ENCODE measurements around the gene PIGR.

Gene PIGR

DNA sequence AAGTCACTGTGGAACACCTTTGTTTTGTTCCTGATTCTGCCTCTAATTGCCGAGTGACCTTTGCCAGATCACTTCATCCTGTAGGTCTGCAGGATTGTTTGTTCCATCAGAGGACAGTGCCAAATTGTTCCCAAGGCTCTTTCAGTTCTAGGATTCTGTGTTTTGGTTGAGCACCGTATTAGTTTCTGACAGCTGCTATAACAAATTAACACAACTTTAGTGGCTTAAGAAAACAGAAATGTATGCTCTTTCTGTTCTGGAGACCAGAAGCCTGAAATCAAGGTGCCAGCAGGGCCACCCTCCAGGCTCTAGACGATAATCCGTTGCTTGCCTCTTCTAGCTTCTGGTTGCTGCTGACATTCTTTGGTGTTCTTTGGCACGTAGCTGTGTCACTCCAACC, 3.4 kb upstream of the PIGR start:
- H3K4me3 Mint-ChIP-seq, result no peak overlapping the region
- H3K9me3 Mint-ChIP-seq, result peaks cover 0 to 5% of the 10 kb centered on the region in 2 donors
- DNase-seq, result no peak
- no peak for ATAC-seq
- H3K4me1 Mint-ChIP-seq, result peaks cover 11% of the 10 kb centered on the region
- no peak overlapping the region for H3K27ac Mint-ChIP-seq
- H3K27me3 Mint-ChIP-seq, result peaks cover 7% of the 10 kb centered on the region

DNA sequence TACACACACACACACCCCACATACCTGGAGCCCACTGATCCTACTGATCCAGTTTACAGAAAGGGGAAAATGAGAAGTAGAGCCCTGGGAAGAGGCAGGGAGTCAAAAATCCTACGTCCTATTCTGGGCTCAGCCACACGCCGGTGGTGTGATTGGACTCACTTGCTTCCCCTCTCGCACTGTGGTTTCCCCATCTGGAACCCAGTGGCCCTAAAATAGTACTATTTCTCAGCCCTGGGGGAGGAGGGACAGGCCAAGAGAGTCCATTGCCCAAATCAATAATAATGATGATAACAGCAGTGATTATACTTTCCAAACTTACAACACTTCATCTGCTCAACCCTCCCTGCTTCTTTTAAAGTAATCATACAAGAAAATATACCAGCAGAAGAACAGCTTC, 2.9 kb upstream of the PIGR start:
- no peak overlapping the region for H3K27ac Mint-ChIP-seq
- DNase-seq, result no peak
- ATAC-seq, result no peak
- no peak overlapping the region for H3K4me3 Mint-ChIP-seq
- peaks cover 8% of the 10 kb centered on the region for H3K4me1 Mint-ChIP-seq
- peaks cover 7% of the 10 kb centered on the region for H3K27me3 Mint-ChIP-seq
- H3K9me3 Mint-ChIP-seq, result peaks cover 0 to 5% of the 10 kb centered on the region in 2 donors

- DNase-seq, result no peak
Observed at GRCh38 chr1:206947255-206947654, 989 bp upstream of the PIGR start.

GRCh38 chr1:206945779-206946178, 487 bp downstream of the PIGR start:
- ATAC-seq (no peak), DNase-seq (no peak)
- Mint-ChIP-seq H3K27me3 (peaks cover 7% of the 10 kb centered on the region), H3K9me3 (peaks cover 0 to 5% of the 10 kb centered on the region in 2 donors), H3K4me1 (no peaks in the 10 kb centered on the region), H3K4me3 (no peak overlapping the region), H3K27ac (no peak overlapping the region)

More at GRCh38 chr1:206947255-206947654, 989 bp upstream of the PIGR start:
- Mint-ChIP-seq H3K27ac (no peak overlapping the region), H3K27me3 (peaks cover 7% of the 10 kb centered on the region), H3K9me3 (peaks cover 0 to 5% of the 10 kb centered on the region in 2 donors), H3K4me3 (no peak overlapping the region), H3K4me1 (no peaks in the 10 kb centered on the region)
- no peak for ATAC-seq

DNA sequence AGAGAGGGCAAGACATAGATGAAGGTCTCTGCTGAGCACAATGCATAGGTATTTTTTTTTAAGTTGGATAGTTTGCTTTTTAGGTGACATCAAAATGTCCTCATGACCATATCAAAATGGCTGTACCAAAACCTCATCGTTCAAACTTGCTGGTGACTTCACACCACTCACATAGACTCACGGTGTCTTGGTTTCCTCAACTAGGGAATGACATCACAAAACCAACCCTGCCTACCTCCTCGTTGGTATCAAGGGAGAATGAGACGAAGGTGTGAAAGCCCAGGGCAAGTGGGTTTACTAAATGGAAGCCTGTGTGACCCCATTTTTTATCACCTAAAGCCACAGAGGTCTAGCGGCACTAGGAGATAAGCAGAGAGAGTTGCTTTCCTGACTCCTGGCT, 1.6 kb downstream of the PIGR start:
- H3K9me3 Mint-ChIP-seq, result peaks cover 0 to 1% of the 10 kb centered on the region in 2 donors
- DNase-seq, result no peak
- no peaks in the 10 kb centered on the region for H3K4me1 Mint-ChIP-seq
- no peak overlapping the region for H3K27ac Mint-ChIP-seq
- no peak overlapping the region for H3K4me3 Mint-ChIP-seq
- ATAC-seq, result no peak
- H3K27me3 Mint-ChIP-seq, result peaks cover 7% of the 10 kb centered on the region

GRCh38 chr1:206941766-206942418, 4.4 kb downstream of the PIGR start:
- Mint-ChIP-seq H3K27me3 (peaks cover 7% of the 10 kb centered on the region), H3K4me1 (no peaks in the 10 kb centered on the region), H3K27ac (no peak overlapping the region), H3K9me3 (no peaks in the 10 kb centered on the region), H3K4me3 (no peak overlapping the region)
- no peak for ATAC-seq
- DNase-seq, result no peak

DNA sequence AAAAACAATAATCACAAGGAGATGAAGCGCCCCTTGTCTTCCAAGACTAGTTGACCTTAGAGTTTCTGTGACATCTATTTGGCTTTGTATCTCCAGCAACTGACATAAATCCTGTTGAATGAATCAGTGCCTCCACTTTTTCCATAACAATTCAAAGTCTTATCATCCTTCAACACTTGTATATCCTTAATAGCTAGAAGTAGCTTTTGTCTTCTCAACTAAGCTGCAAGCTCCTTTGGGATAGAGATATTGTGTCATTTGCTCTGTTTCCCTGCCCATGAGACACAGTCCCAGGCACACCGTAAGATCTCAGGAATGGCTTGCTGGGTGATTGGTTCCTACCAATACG, 5.7 kb downstream of the PIGR start:
- H3K9me3 Mint-ChIP-seq, result no peaks in the 10 kb centered on the region
- no peak overlapping the region for H3K27ac Mint-ChIP-seq
- no peak for DNase-seq

GRCh38 chr1:206939841-206940587, 6.3 kb downstream of the PIGR start:
- H3K9me3 Mint-ChIP-seq, result no peaks in the 10 kb centered on the region
- H3K4me3 Mint-ChIP-seq, result no peak overlapping the region
- no peak overlapping the region for H3K27ac Mint-ChIP-seq
- no peak for DNase-seq
- H3K4me1 Mint-ChIP-seq, result no peaks in the 10 kb centered on the region
- no peak for ATAC-seq
- H3K27me3 Mint-ChIP-seq, result no peaks in the 10 kb centered on the region

More for the DNA sequence above, 5.7 kb downstream of the PIGR start:
- H3K4me3 Mint-ChIP-seq, result no peak overlapping the region
- no peaks in the 10 kb centered on the region for H3K4me1 Mint-ChIP-seq
- no peaks in the 10 kb centered on the region for H3K27me3 Mint-ChIP-seq
- no peak for ATAC-seq

DNA sequence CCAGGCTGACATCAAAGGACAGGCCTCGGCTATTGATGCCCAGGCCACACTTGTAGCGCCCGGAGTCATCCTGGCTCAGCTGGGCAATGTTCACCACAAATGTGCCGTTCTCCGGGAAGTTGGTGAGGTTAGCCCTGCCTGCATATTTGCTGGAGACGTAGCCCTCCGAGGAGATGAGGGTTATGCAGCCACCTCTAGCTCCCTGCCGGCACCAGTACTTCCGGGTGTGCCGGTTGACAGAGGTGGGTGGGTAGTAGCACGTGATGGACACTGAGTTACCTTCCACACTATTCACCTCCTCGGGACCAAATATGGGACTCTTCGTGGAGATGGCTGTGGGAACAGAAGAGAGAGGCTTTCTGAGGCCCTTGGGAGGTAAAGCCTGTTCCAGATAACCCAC, 7.1 kb downstream of the PIGR start:
- H3K27ac Mint-ChIP-seq, result no peak overlapping the region
- no peak overlapping the region for H3K4me3 Mint-ChIP-seq
- ATAC-seq, result no peak
- H3K27me3 Mint-ChIP-seq, result no peaks in the 10 kb centered on the region
- H3K9me3 Mint-ChIP-seq, result no peaks in the 10 kb centered on the region
- H3K4me1 Mint-ChIP-seq, result no peaks in the 10 kb centered on the region
- no peak for DNase-seq

DNA sequence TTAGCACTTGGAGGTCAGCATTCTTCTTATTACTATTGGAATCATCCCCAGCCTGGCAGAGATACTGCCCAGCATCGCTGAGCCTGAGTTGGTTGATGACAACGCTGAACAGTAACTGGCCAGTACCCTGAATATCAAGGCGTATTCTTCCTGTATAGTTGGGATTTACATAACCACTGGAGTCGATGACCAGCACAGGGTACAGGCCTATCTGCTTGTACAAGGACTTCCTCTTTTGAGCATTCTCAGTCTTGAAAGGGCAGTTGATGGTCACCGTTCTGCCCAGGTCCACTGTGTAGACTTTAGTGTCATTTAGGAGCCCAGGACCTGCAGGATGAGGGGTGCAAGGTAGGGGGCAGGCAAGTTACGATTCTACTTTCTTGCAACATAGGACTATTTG, 8.8 kb downstream of the PIGR start:
- no peak overlapping the region for H3K27ac Mint-ChIP-seq
- H3K27me3 Mint-ChIP-seq, result no peaks in the 10 kb centered on the region
- H3K4me1 Mint-ChIP-seq, result peaks cover 10% of the 10 kb centered on the region
- DNase-seq, result no peak
- no peak for ATAC-seq
- no peak overlapping the region for H3K4me3 Mint-ChIP-seq
- H3K9me3 Mint-ChIP-seq, result no peaks in the 10 kb centered on the region

DNA sequence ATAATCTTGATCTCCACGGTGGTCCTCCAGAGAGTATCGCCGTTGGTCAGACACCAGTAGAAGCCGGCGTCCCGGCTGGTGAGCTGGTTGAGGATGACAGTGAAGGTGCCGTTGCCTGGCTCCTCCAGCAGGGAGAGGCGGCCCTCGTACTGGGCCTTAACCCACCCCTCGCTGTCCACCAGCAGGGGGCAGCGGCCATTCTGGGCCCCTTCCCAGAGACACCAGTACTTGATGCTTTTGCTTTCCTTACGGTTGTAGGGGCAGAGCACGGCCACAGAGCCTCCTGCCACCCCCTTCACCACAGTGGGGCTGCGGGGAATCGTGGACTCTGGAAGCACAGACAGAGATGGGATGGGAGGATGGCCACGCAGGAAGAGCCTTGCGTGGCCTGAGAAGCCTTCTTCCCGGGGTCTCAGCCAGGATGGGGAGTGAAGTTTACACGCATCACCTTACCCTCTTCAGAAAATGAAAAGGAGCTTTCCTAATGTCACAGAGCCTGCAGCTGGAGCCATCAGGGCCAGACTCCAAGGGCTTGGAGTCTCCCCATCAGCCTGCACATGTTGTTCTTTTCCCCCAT, 10.7 kb downstream of the PIGR start:
- H3K9me3 Mint-ChIP-seq, result no peaks in the 10 kb centered on the region
- H3K27ac Mint-ChIP-seq, result no peak overlapping the region
- no peaks in the 10 kb centered on the region for H3K27me3 Mint-ChIP-seq
- H3K4me3 Mint-ChIP-seq, result no peak overlapping the region
- DNase-seq (peak; percentile 59 to 68), ATAC-seq (peak; percentile 81)
- peaks cover 29% of the 10 kb centered on the region for H3K4me1 Mint-ChIP-seq

DNA sequence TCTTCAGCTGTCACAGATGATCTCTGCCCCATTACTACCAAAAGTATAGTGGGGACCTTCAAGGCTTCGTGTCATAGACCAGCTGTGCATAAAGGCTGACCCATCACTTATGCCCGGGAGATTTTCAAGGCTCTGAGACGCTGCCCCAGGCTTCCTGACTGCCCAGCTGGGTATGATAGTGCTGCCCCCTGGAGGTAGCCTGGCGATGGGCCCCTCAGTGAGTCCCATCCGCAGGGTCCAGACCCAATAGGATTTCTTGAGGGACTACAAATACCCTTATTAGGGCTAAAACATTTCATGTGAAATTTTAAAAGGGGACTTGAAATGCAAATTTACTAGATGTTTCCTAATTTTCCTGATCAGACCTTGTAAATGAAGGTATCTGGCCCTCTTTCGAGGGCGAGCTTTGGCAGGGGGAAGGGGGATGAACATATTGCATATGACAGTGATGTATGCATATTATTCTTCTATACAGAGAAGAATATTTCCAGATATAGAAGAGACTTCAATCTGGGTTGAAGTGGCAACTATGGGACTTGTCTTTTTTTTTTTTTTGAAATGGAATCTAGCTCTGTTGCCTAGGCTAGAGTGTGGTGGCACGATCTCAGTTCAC, 12.8 kb downstream of the PIGR start:
- H3K4me1 Mint-ChIP-seq, result peaks cover 42% of the 10 kb centered on the region
- H3K27ac Mint-ChIP-seq, result no peak overlapping the region
- H3K27me3 Mint-ChIP-seq, result no peaks in the 10 kb centered on the region
- ATAC-seq, result peak; percentile 64
- peak; percentile 56 to 68 for DNase-seq
- H3K4me3 Mint-ChIP-seq, result no peak overlapping the region
- no peaks in the 10 kb centered on the region for H3K9me3 Mint-ChIP-seq

GRCh38 chr1:206932177-206932576, 14.1 kb downstream of the PIGR start:
- no peak for ATAC-seq
- no peaks in the 10 kb centered on the region for H3K9me3 Mint-ChIP-seq
- DNase-seq, result no peak
- H3K27ac Mint-ChIP-seq, result peak overlapping the region in 1 of 2 donors; percentile 67
- H3K4me3 Mint-ChIP-seq, result no peak overlapping the region
- H3K4me1 Mint-ChIP-seq, result peaks cover 51% of the 10 kb centered on the region
- no peaks in the 10 kb centered on the region for H3K27me3 Mint-ChIP-seq

DNA sequence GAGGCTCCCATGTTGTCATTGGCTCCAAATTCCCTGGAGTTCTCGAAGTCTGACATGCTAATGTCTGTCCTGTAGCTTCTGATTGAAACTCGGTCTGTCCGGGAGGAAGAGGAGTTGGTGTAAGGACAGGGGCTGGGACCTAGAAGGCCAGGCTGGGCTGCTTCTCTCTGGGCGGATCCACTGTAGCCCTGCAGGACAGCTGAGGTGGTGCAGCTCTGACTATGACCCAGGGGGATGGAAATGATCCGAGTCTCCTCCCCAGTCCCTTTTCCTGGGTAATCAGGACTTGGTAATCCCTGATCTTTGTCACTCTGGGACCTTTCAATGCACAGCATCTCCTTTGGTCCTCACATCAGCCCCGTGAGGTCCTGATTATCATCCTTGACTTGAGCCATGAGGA, 14.6 kb downstream of the PIGR start:
- no peak overlapping the region for H3K4me3 Mint-ChIP-seq
- ATAC-seq (no peak), DNase-seq (no peak)
- H3K4me1 Mint-ChIP-seq, result peaks cover 51% of the 10 kb centered on the region
- H3K9me3 Mint-ChIP-seq, result no peaks in the 10 kb centered on the region
- H3K27me3 Mint-ChIP-seq, result no peaks in the 10 kb centered on the region
- H3K27ac Mint-ChIP-seq, result no peak overlapping the region

- Mint-ChIP-seq H3K27ac (peak overlapping the region; percentile 89 to 95), H3K27me3 (no peaks in the 10 kb centered on the region)
Observed at GRCh38 chr1:206930210-206930798, 16.0 kb downstream of the PIGR start.

GRCh38 chr1:206929524-206929923, 16.7 kb downstream of the PIGR start:
- peak overlapping the region; percentile 88 to 94 for H3K27ac Mint-ChIP-seq
- no peaks in the 10 kb centered on the region for H3K9me3 Mint-ChIP-seq
- H3K27me3 Mint-ChIP-seq, result no peaks in the 10 kb centered on the region
- ATAC-seq, result no peak
- H3K4me3 Mint-ChIP-seq, result peak overlapping the region; percentile 68 to 71
- peaks cover 51% of the 10 kb centered on the region for H3K4me1 Mint-ChIP-seq
- DNase-seq, result no peak

More at GRCh38 chr1:206930210-206930798, 16.0 kb downstream of the PIGR start:
- Mint-ChIP-seq H3K9me3 (no peaks in the 10 kb centered on the region), H3K4me3 (peak overlapping the region; percentile 68 to 71), H3K4me1 (peaks cover 51% of the 10 kb centered on the region)
- ATAC-seq (peak; percentile 59), DNase-seq (peak in 1 of 2 donors; percentile 68)

Measured in stimulated activated naive CD8-positive, alpha-beta T cell treated with anti-CD3 and anti-CD28 coated beads, Interleukin-15, amount 100 ng/mL, for 72 hours (primary cell).